ENCODE measurements around the gene AMFR.

Gene AMFR

GRCh38 chr16:56423584-56424403 is 1.6 kb downstream of the AMFR start:
- peak overlapping the region; percentile 43; the same call in 1 of the 2 replicates for H3K9ac ChIP-seq (ENCODE audit: low read depth, low read length)
- H3K27me3 ChIP-seq (ENCODE audit: insufficient read depth, low read length): peaks cover 26% of the 10 kb centered on the region
- H3K36me3 ChIP-seq (ENCODE audit: insufficient read depth, low read length): no peaks in the 10 kb centered on the region
- no peak overlapping the region for H3K27ac ChIP-seq (ENCODE audit: low read depth, low read length)
- no peaks in the 10 kb centered on the region for H3K9me3 ChIP-seq (ENCODE audit: insufficient read depth, low read depth, low read length)
- peak overlapping the region; percentile 85 for H3K4me3 ChIP-seq (ENCODE audit: low read length)
- WGBS: 40% methylated on average over 7 of the region's 7 CpGs
- peaks cover 32% of the 10 kb centered on the region for H3K4me1 ChIP-seq (ENCODE audit: insufficient read depth, low read length)

- peaks cover 26% of the 10 kb centered on the region for H3K27me3 ChIP-seq (ENCODE audit: insufficient read depth, low read length)
- no peak overlapping the region for H3K9ac ChIP-seq (ENCODE audit: low read depth, low read length)
- no peaks in the 10 kb centered on the region for H3K9me3 ChIP-seq (ENCODE audit: insufficient read depth, low read depth, low read length)
- H3K4me1 ChIP-seq (ENCODE audit: insufficient read depth, low read length): peaks cover 32% of the 10 kb centered on the region
- WGBS: 73% methylated on average over 4 of the region's 4 CpGs
- no peak overlapping the region for H3K4me3 ChIP-seq (ENCODE audit: low read length)
- H3K27ac ChIP-seq (ENCODE audit: low read depth, low read length): no peak overlapping the region
- no peaks in the 10 kb centered on the region for H3K36me3 ChIP-seq (ENCODE audit: insufficient read depth, low read length)
Observed at GRCh38 chr16:56422896-56423441, 2.4 kb downstream of the AMFR start.

DNA sequence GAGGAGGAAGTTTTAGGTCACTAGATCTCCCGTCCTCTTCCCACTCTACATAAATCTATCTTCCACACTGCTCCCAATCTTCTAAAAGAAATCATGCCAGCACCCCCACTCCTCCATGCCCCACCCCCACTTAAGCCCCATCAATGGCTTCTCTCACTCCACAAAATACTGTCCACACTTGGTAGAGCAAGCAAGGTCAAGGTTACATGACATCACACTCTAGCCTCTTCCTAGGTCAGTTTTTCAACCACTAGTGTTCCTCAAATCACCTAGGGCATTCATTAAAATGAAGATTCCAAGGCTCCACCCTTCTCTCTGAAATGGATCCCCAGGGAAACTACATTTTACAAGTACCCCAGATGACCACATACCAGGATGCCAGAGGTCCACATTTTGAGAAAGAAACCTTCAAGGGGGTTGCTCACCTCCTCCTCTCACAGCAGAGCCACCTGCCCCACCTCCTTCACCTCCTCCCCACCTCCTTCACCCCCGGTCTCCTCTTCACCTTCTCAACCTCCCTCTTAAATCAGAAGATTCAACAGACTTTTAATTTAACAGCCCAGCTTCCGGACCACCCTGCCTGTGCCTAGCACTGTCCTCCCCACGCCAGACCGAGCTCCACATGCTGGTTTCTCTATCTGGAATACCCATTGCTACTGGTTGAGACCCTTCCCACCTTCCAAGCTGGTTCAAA is 3.2 kb downstream of the AMFR start:
- H3K4me3 ChIP-seq (ENCODE audit: low read length): no peak overlapping the region
- H3K27me3 ChIP-seq (ENCODE audit: insufficient read depth, low read length): peaks cover 26% of the 10 kb centered on the region
- H3K4me1 ChIP-seq (ENCODE audit: insufficient read depth, low read length): peaks cover 32% of the 10 kb centered on the region
- no peak overlapping the region for H3K9ac ChIP-seq (ENCODE audit: low read depth, low read length)
- H3K27ac ChIP-seq (ENCODE audit: low read depth, low read length): no peak overlapping the region
- H3K36me3 ChIP-seq (ENCODE audit: insufficient read depth, low read length): no peaks in the 10 kb centered on the region
- H3K9me3 ChIP-seq (ENCODE audit: insufficient read depth, low read depth, low read length): no peaks in the 10 kb centered on the region
- WGBS: 80% methylated on average over 5 of the region's 5 CpGs

DNA sequence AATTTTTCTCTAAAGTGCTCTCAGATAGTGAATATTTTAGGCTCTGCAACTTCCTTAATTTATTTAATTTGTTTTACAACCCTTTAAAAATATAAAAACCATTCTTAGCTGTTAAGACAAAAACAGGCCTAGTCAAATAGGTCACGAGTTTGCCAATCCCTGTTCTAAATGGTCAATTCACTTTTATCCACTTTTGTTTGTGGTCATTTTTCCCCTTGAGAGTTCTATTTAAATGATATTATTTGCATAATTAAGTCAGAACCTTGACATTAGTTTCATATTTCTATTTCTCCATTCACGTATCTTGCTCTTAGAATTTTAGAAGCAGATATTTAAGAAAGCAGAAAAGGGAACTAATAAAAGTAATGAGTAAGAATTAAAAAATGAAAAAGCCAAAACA is 4.0 kb downstream of the AMFR start:
- no peak overlapping the region for H3K9ac ChIP-seq (ENCODE audit: low read depth, low read length)
- no peak overlapping the region for H3K27ac ChIP-seq (ENCODE audit: low read depth, low read length)
- WGBS: 95% methylated on average over 1 of the region's 2 CpGs
- H3K9me3 ChIP-seq (ENCODE audit: insufficient read depth, low read depth, low read length): no peaks in the 10 kb centered on the region
- H3K27me3 ChIP-seq (ENCODE audit: insufficient read depth, low read length): peaks cover 26% of the 10 kb centered on the region
- H3K4me3 ChIP-seq (ENCODE audit: low read length): no peak overlapping the region
- no peaks in the 10 kb centered on the region for H3K36me3 ChIP-seq (ENCODE audit: insufficient read depth, low read length)
- H3K4me1 ChIP-seq (ENCODE audit: insufficient read depth, low read length): peaks cover 32% of the 10 kb centered on the region

DNA sequence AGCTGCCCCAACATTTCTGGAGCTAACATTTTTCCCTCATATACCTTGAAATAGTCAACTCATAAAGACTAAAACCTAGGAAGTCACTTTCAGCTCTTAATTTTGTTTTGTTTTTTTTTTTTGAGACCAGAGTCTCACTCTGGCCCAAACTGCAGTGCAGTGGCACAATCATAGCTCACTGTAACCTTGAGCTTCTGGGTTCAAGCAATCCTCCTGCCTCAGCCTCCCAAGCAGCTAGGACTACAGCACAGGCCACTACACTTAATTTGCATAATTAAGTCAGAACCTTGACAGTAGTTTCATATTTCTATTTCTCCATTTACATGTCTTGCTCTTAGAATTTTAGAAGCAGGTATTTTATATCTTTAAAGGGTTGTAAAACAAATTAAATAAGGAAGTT is 4.7 kb downstream of the AMFR start:
- Histone ChIP-seq H3K27me3 (ENCODE audit: insufficient read depth, low read length) (peaks cover 19% of the 10 kb centered on the region), H3K9me3 (ENCODE audit: insufficient read depth, low read depth, low read length) (no peaks in the 10 kb centered on the region), H3K36me3 (ENCODE audit: insufficient read depth, low read length) (no peaks in the 10 kb centered on the region), H3K27ac (ENCODE audit: low read depth, low read length) (no peak overlapping the region), H3K9ac (ENCODE audit: low read depth, low read length) (no peak overlapping the region), H3K4me1 (ENCODE audit: insufficient read depth, low read length) (peaks cover 32% of the 10 kb centered on the region), H3K4me3 (ENCODE audit: low read length) (no peak overlapping the region)

GRCh38 chr16:56419740-56420548 is 5.4 kb downstream of the AMFR start:
- 87% methylated on average over 8 of the region's 8 CpGs for WGBS

DNA sequence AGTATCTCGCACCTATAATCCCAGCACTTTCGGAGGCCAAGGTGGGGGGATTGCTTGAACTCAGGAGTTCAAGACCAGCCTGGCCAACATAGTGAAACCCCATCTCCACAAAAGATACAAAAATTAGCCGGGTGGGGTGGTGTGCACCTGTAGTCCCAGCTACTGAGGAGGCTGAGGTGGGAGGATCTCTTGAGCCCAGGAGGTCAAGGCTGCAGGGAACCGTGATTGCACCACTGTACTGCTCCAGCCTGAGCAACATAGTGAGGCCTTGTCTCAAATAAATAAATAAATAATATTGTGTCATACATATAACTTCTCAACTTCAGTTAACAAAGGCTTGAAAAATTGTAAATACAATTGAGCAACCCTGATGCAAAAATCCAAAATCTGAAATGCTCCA is 8.2 kb downstream of the AMFR start:
- Histone ChIP-seq H3K4me1 (ENCODE audit: insufficient read depth, low read length) (peaks cover 22% of the 10 kb centered on the region), H3K9me3 (ENCODE audit: insufficient read depth, low read depth, low read length) (no peaks in the 10 kb centered on the region), H3K27ac (ENCODE audit: low read depth, low read length) (no peak overlapping the region), H3K9ac (ENCODE audit: low read depth, low read length) (no peak overlapping the region), H3K36me3 (ENCODE audit: insufficient read depth, low read length) (no peaks in the 10 kb centered on the region), H3K4me3 (ENCODE audit: low read length) (no peak overlapping the region), H3K27me3 (ENCODE audit: insufficient read depth, low read length) (no peaks in the 10 kb centered on the region)
- 94% methylated on average over 4 of the region's 4 CpGs for WGBS

More at GRCh38 chr16:56419740-56420548, 5.4 kb downstream of the AMFR start:
- no peak overlapping the region for H3K27ac ChIP-seq (ENCODE audit: low read depth, low read length)
- H3K4me1 ChIP-seq (ENCODE audit: insufficient read depth, low read length): peaks cover 38% of the 10 kb centered on the region
- H3K9ac ChIP-seq (ENCODE audit: low read depth, low read length): no peak overlapping the region
- peaks cover 19% of the 10 kb centered on the region for H3K27me3 ChIP-seq (ENCODE audit: insufficient read depth, low read length)
- H3K36me3 ChIP-seq (ENCODE audit: insufficient read depth, low read length): no peaks in the 10 kb centered on the region
- no peaks in the 10 kb centered on the region for H3K9me3 ChIP-seq (ENCODE audit: insufficient read depth, low read depth, low read length)
- no peak overlapping the region for H3K4me3 ChIP-seq (ENCODE audit: low read length)

GRCh38 chr16:56415875-56416274 is 9.5 kb downstream of the AMFR start:
- no peaks in the 10 kb centered on the region for H3K27me3 ChIP-seq (ENCODE audit: insufficient read depth, low read length)
- WGBS: 96% methylated on average over 4 of the region's 4 CpGs
- no peak overlapping the region for H3K9ac ChIP-seq (ENCODE audit: low read depth, low read length)
- H3K4me3 ChIP-seq (ENCODE audit: low read length): no peak overlapping the region
- H3K4me1 ChIP-seq (ENCODE audit: insufficient read depth, low read length): peaks cover 16% of the 10 kb centered on the region
- H3K9me3 ChIP-seq (ENCODE audit: insufficient read depth, low read depth, low read length): no peaks in the 10 kb centered on the region
- peaks cover 11% of the 10 kb centered on the region; the same call in 1 of the 2 replicates for H3K36me3 ChIP-seq (ENCODE audit: insufficient read depth, low read length)
- no peak overlapping the region for H3K27ac ChIP-seq (ENCODE audit: low read depth, low read length)

- Histone ChIP-seq H3K27ac (ENCODE audit: low read depth, low read length) (no peak overlapping the region), H3K4me3 (ENCODE audit: low read length) (no peak overlapping the region), H3K9me3 (ENCODE audit: insufficient read depth, low read depth, low read length) (no peaks in the 10 kb centered on the region), H3K36me3 (ENCODE audit: insufficient read depth, low read length) (peaks cover 15% of the 10 kb centered on the region; the same call in 1 of the 2 replicates), H3K4me1 (ENCODE audit: insufficient read depth, low read length) (peaks cover 12% of the 10 kb centered on the region), H3K27me3 (ENCODE audit: insufficient read depth, low read length) (no peaks in the 10 kb centered on the region), H3K9ac (ENCODE audit: low read depth, low read length) (no peak overlapping the region)
- 78% methylated on average over 5 of the region's 5 CpGs for WGBS
Observed at GRCh38 chr16:56414366-56414765, 11.0 kb downstream of the AMFR start.

GRCh38 chr16:56413381-56413780 is 12.0 kb downstream of the AMFR start:
- Histone ChIP-seq H3K27ac (ENCODE audit: low read depth, low read length) (no peak overlapping the region), H3K27me3 (ENCODE audit: insufficient read depth, low read length) (no peaks in the 10 kb centered on the region), H3K4me1 (ENCODE audit: insufficient read depth, low read length) (peaks cover 12% of the 10 kb centered on the region), H3K9ac (ENCODE audit: low read depth, low read length) (no peak overlapping the region), H3K36me3 (ENCODE audit: insufficient read depth, low read length) (peaks cover 24% of the 10 kb centered on the region; the same call in 1 of the 2 replicates), H3K9me3 (ENCODE audit: insufficient read depth, low read depth, low read length) (no peaks in the 10 kb centered on the region), H3K4me3 (ENCODE audit: low read length) (no peak overlapping the region)
- 70% methylated on average over 5 of the region's 5 CpGs for WGBS

Data from HUES64 (cell line).